GM13977 (cell line): ENCODE data around the gene SEMA6B.

Source experiments
- DNase-seq: peaks from one replicate; pipeline ENCODE4 v3.0.0; 2012; ENCODE audit warnings: low spot score
- in situ Hi-C: fragments of 300-500 bp; cut with MboI; formaldehyde crosslinking; loops from one replicate; pipeline ENCODE4 v1.12.0; 2022; ENCODE audit warnings: low sequenced_read_pairs, low pct_unique_long_range_greater_than_20kb, mixed read lengths, inconsistent platforms; ENCODE audit not compliant: unreplicated experiment
- TF ChIP-seq, protein P1 (sequence below): IDR thresholded peaks from 2 replicates; pipeline ENCODE4 v1.5.1; 2012; ENCODE audit warnings: mild to moderate bottlenecking, control low read depth; ENCODE audit not compliant: insufficient read depth; ENCODE audit errors: extremely low read depth, missing control alignments

The SEMA6B gene

GRCh38 chr19:4587527-4587926, 28.0 kb upstream of the SEMA6B start:
- in situ Hi-C loops, result no loop called here
- TF ChIP-seq, protein P1, sequence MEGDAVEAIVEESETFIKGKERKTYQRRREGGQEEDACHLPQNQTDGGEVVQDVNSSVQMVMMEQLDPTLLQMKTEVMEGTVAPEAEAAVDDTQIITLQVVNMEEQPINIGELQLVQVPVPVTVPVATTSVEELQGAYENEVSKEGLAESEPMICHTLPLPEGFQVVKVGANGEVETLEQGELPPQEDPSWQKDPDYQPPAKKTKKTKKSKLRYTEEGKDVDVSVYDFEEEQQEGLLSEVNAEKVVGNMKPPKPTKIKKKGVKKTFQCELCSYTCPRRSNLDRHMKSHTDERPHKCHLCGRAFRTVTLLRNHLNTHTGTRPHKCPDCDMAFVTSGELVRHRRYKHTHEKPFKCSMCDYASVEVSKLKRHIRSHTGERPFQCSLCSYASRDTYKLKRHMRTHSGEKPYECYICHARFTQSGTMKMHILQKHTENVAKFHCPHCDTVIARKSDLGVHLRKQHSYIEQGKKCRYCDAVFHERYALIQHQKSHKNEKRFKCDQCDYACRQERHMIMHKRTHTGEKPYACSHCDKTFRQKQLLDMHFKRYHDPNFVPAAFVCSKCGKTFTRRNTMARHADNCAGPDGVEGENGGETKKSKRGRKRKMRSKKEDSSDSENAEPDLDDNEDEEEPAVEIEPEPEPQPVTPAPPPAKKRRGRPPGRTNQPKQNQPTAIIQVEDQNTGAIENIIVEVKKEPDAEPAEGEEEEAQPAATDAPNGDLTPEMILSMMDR, result no peak
- no peak for DNase-seq

DNA sequence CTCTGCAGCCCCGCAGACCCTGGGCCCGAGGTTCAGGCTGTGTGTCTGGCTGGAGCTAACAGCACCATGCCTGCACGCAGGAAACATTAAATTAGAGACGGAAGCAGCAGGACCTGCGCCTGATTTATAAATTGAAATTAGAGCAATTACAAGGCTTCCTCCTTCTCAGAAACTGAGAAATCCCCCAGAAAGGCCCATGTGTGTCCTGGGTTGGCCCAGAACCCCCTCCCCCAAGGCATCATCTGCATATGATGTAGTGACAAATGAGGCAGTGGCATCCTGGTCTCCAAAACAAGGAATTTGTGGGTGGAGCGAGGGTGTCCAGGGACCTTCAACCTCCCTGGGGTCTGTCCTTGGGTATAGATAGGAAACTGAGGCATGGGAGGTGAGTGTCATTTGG, 27.2 kb upstream of the SEMA6B start:
- in situ Hi-C loops, result no loop called here
- DNase-seq, result no peak
- TF ChIP-seq, protein P1, result no peak

- in situ Hi-C loops, result no loop called here
- DNase-seq, result no peak
- TF ChIP-seq, protein P1, result no peak
These were observed 26.8 kb upstream of the SEMA6B start for GRCh38 chr19:4586245-4586644.

- TF ChIP-seq, protein P1, result no peak
- in situ Hi-C loops, result no loop called here
- no peak for DNase-seq
These were observed 26.1 kb upstream of the SEMA6B start for GRCh38 chr19:4585556-4585955.

DNA sequence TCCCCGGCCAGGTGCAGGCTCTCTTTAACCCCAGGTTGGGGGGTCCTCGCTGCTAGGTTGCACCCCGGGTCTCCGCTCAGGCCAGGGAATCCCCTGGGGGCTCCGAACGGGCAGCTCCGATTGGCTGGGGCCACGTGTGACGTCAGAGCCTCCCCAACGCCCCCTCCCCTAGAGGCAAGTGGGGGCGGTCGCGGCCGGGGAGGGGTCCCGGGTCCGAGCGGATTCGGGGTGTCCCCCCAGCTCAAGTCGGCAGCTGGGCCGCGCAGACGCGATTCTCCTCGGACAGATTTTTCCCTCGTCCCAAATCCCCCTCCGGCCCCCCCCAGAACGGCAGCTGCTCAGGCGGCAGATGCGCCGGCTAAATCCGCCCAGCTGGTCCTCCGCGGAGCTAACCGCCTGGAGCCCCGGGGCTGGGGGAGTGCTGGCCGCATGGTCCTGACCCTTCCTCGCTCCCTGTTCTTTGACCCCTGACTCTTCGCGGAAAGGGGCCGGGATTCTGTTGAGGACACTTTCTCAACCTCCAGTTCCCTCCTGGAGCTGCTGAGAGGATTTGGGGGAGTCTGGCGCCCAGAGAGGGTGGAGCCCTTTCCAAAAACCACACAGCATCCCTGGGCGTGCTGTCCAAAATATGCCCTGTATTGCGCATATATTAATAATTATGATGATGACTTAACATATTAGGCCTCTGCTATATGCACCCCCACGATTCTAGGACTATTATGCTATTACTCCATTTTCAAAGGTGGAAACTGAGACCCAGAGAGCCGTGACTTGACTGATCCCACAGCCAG, 25.4 kb upstream of the SEMA6B start:
- in situ Hi-C loops, result no loop called here
- TF ChIP-seq, protein P1, result no peak
- DNase-seq, result no peak

DNA sequence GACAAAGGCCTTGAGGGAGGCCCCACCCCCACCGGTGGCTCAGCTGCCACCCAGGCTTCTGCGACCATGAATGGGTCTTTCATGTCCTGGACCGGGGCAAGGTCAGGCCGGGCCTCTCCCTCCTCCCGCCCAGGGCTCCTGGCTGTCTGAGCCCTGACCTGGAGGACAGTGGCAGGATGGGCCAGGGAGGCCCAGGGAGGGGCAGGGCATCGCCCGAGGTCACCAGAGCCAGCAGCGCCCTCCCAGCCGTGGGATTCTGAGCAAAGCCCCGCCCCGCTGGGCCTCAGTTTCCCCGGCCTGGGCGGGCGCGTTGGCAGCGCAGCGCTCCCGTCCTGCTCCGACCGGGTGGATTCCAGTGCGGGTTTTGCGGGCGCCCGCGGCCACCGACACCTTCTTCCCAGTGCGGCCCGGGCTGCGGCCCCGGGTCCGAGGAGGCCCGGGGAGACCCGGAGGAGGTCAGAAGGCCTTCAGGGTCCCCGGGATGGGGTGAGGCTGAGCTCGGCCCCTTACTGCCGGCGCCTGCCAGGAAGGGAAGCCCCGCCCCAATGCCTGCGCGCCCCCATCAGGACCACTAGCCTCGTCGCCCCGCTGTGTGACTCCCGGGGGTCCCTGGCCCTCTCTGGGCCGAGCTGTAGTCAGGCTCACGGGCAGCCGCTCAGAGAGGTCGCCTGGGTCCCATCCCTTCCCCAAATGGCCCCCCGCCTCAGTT, 24.6 kb upstream of the SEMA6B start:
- DNase-seq, result peak; percentile 66
- in situ Hi-C loops, result no loop called here
- TF ChIP-seq, protein P1, result no peak
